ENCODE measurements around the gene PRB2.

DNA sequence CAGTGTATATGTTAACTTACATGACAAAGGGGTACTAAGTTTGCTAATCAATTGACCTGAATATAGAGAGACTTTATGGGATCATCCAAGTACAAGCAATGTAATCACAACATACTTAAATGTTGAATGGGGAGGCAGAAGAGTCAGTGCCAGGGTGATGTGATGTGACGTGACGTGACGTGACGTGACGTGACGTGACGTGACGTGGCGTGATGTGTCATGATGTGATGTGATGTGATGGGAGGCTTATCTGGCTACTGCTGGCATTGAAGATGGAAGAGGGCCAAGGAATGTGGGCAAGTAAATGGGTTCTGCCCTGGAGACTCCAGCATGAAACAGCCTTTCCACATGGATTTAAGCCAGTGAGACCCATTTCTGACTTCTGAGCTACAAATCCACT lies 46.9 kb downstream of the PRB2 start:
- TF ChIP-seq, protein P1, sequence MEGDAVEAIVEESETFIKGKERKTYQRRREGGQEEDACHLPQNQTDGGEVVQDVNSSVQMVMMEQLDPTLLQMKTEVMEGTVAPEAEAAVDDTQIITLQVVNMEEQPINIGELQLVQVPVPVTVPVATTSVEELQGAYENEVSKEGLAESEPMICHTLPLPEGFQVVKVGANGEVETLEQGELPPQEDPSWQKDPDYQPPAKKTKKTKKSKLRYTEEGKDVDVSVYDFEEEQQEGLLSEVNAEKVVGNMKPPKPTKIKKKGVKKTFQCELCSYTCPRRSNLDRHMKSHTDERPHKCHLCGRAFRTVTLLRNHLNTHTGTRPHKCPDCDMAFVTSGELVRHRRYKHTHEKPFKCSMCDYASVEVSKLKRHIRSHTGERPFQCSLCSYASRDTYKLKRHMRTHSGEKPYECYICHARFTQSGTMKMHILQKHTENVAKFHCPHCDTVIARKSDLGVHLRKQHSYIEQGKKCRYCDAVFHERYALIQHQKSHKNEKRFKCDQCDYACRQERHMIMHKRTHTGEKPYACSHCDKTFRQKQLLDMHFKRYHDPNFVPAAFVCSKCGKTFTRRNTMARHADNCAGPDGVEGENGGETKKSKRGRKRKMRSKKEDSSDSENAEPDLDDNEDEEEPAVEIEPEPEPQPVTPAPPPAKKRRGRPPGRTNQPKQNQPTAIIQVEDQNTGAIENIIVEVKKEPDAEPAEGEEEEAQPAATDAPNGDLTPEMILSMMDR (IDR thresholded peaks at IDR 0.05) = no peak
- no peak for TF ChIP-seq POLR2A (IDR thresholded peaks at IDR 0.05)
